SU-DHL-6 (cell line): Measurements from ENCODE around the gene FGFBP2.

Experiments used
- EZH2phosphoT487 ChIP-seq: fragments of 200-600 bp; sonication (generic), shearing (Covaris generic); conservative IDR thresholded peaks from 2 replicates; pipeline ENCODE4 v1.6.1; 2018; ENCODE audit warnings: mild to moderate bottlenecking, antibody characterized with exemption, low read length, moderate library complexity, mixed read lengths
- TF ChIP-seq, protein P1 (sequence below): fragments of 200-600 bp; sonication (generic); IDR thresholded peaks from one replicate; pipeline ENCODE4 v1.5.1; 2017; ENCODE audit warnings: antibody characterized with exemption, mild to moderate bottlenecking, low read length, moderate library complexity; ENCODE audit not compliant: insufficient read depth, poor library complexity, severe bottlenecking

DNA sequence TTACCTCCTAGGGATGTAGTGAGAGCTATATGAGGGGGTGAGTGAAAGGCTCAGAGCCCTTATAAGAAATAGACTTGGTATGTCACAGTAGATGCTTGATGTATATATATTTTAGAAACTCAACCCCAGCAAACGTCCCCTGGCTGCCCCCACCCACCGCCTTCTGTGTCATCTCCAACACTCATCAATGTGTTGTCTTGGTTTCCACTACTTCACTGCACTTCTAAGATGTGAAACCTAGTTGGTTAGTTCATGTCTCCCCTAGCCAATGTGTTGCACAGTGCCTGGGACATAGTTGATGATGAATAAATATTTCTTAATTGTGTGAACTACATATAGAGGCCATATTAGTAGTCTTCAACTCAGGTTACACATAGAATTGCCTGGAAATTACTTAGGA is 4.4 kb downstream of the FGFBP2 start:
- TF ChIP-seq, protein P1, sequence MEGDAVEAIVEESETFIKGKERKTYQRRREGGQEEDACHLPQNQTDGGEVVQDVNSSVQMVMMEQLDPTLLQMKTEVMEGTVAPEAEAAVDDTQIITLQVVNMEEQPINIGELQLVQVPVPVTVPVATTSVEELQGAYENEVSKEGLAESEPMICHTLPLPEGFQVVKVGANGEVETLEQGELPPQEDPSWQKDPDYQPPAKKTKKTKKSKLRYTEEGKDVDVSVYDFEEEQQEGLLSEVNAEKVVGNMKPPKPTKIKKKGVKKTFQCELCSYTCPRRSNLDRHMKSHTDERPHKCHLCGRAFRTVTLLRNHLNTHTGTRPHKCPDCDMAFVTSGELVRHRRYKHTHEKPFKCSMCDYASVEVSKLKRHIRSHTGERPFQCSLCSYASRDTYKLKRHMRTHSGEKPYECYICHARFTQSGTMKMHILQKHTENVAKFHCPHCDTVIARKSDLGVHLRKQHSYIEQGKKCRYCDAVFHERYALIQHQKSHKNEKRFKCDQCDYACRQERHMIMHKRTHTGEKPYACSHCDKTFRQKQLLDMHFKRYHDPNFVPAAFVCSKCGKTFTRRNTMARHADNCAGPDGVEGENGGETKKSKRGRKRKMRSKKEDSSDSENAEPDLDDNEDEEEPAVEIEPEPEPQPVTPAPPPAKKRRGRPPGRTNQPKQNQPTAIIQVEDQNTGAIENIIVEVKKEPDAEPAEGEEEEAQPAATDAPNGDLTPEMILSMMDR, result no peak
- TF ChIP-seq EZH2phosphoT487, result no peak
